NOMO-1 (cell line): Measurements from ENCODE around the gene CHRNA4.
"Not testable (repeated sequence)": the region's sequence is repeated elsewhere in the genome, so short reads cannot be mapped to it uniquely, and the experiment has no call there.

Source experiments
- DNase-seq, 2 experiments: peaks; one replicate each; lab custom pipeline; 2025; ENCODE audit not compliant: unreplicated experiment in 2 of 2; lab: John Stamatoyannopoulos, UW

The CHRNA4 gene

DNA sequence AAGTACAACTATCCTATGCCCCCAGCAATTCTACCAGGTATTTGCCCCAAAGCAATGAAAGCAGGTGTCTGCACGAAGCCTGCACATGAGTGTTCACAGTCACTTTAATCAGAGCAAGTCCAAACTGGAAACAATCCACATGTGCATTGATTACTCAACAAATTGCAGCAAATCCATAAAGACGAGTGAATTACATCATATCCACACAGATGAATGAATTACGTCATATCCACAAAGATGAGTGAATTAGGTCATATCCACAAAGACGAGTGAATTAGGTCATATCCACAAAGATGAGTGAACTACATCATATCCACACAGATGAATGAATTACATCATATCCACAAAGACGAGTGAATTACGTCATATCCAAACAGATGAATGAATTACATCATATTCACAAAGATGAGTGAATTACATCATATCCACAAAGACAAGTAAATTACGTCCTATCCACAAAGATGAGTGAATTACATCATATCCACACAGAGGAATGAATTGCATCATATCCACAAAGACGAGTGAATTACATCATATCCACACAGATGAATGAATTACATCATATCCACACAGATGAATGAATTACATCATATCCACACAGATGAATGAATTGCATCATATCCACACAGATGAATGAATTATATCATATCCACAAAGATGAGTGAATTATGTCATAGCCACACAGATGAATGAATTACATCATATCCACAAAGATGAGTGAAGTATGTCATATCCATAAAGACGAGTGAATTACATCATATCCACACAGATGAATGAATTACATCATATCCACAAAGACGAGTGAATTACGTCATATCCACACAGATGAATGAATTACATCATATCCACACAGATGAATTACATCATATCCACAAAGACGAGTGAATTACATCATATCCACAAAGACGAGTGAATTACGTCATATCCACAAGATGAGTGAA is 21.7 kb downstream of the CHRNA4 start:
- DNase-seq = not testable (repeated sequence)

DNA sequence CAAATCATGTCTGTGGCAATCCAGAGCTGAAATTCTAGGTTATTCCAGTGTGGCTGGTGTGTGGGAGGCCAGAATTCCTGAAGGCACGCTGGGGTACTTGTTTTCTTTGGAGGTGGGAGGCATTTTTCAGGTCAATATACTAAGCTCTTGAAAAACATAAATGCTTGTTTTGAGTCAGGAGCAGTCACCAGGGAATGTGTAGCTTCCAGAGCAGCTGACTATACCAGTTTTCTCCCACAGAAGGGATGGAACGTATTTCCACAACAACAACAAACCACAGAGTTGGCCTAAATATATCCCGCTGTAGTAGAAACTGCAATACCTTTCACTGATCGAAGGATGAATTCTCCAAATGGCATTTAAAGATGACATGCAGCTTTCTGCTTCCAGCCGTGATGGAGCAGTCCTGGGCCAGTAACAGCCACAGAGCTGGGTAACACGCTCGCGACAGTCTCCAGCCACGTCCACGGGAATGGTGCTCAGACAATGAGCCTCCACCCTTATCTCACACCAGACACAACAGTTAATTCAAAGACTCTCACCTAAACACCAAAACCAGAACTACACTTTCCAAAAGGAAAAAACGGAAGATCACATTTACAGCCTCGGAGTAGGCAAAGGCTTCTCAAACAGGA is 23.2 kb downstream of the CHRNA4 start:
- DNase-seq = no peak

GRCh38 chr20:63336232-63336752 is 24.9 kb downstream of the CHRNA4 start:
- DNase-seq = no peak

GRCh38 chr20:63335711-63336110 is 25.4 kb downstream of the CHRNA4 start:
- DNase-seq = no peak

- not testable (repeated sequence) for DNase-seq
Observed at GRCh38 chr20:63335060-63335459, 26.1 kb downstream of the CHRNA4 start.

DNA sequence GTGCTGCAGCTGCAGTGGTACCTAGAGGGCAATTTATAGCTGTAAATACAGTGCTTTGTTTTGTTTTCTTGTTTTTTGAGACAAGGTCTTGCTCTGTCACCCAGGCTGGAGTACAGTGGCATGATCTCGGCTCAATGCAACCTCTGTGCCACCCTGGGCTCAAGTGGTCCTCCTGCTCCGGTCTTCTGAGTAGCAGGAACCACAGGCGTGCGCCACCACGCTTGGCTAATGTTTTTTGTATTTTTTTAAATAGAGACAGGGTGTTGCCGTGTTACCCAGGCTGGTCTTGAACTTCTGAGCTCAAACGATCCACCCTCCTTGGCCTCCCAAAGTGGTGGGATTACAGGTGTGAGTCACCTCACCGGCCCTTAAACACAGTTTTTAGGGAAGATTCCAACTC is 26.8 kb downstream of the CHRNA4 start:
- no peak for DNase-seq

- no peak for DNase-seq
Observed at GRCh38 chr20:63333241-63333836, 27.8 kb downstream of the CHRNA4 start.

- DNase-seq = no peak
Observed at GRCh38 chr20:63332488-63333240, 28.5 kb downstream of the CHRNA4 start.

DNA sequence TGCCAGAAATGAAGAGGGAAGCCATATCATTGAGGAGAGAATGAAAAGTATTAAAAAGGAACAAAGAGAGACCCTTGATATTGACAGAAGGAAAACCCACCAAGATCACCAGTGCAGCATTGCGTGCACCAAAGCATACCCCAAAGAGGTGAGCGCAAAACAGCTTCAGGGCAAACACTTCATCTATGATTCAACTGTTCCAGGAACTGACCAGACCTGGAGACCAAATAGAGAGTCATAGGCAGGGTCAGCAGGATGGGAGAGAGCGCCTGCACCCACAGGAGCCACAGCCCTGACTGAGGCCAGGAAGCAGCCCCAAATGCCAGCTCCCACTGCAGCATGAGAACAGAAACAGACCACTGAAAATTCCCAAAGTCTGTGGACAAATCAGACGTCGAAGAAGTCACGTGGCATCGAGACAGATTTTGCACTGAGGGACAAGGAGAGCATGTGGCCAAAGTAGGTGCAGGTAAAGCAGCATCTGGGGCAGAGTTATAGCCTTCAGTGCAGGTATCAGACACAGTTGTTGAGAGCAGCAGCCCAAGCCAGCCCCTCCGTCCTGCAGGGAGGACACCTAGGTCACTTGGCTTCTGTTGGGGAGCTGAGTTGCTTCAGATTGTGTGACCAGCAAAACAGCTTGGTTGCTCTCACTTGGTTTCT is 29.3 kb downstream of the CHRNA4 start:
- DNase-seq = no peak

DNA sequence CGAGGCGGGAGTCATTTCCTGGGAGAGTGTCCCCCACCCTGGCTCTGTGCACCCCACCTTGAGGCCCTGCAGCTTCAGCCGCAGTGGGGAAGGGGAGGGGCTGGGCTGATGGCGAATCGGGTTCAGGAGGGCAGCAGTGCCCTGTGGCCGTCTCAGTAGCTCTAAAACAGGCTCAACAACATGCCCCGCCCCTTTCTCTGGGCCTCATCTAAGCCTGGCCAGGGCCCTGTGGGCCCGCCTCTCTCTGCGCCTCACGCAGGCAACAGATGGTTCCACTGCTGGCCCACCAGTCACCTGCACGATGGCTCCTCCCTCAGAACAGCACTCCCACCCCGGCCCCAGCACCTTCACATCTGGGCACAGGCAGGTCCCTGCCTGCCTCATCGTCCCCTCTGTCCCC is 30.2 kb downstream of the CHRNA4 start:
- no peak for DNase-seq

DNA sequence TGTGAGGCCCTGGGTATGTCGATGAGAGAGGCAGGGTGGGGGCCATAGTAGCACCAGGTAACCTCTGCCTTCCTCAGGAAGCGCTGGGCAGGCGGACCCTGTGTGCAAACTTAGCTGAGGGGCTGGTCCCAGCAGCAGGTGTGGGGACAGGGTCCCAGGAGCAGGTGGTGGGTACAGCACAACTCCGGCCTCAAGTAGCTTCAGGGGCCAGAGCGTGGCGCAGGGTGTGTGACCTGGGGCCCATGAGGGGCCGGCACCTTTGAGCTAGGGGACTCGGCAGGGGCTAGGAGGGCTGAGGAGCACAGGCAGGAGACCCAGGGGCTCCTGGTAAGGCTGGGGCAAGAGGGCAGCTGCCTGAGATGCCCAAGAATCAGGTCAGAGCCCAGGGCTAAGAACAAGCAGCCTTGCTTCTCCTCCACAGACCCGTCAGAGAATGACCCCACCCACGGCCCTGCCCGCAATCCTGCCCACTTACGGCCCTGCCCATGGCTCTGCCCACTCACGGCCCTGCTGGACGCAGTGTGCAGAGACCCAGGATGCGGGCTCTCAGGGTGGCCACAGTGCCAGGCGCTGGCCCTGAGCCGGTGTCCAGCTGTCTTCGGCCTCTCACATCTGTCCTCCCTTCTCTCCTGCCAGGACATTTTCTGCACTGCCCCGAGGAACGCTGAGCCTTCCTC is 30.9 kb downstream of the CHRNA4 start:
- no peak for DNase-seq

GRCh38 chr20:63329331-63330083 is 31.6 kb downstream of the CHRNA4 start:
- no peak for DNase-seq

- no peak for DNase-seq
Observed at GRCh38 chr20:63328718-63329275, 32.4 kb downstream of the CHRNA4 start.

DNA sequence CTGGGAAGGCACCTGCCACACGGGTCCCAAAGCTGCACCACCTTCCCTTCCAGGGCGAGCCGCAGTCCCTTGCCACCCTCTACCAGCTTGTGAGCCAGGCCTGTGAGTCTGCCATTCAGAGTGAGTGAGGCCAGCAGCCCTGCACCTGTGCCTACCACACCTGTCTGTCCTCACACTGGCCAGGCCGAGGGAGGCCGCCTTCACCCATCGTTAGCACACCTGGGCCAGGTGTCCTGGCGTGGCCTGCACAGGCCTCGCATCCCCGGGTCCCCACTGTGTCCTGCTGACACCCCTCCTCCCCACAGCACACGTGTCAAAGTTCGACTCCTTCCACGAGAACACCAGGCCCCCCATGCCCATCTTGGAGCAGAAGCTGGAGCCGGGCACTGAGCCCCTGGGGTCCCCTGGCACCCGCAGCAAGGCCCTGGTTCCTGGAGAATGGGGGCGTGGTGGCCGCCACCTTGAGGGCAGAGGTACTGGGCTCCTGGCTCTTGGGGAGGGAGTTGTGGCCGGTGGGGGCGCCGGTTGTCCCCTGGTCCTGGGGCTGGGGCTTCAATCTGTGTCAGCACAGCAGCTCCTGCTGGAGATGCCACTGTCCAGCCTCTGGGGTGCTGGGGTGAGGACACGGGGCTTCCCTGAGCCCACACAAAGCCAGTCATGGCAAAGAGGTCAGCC is 33.0 kb downstream of the CHRNA4 start:
- DNase-seq = no peak

- no peak for DNase-seq
Observed at GRCh38 chr20:63327231-63327745, 33.9 kb downstream of the CHRNA4 start.

- no peak for DNase-seq
Observed at GRCh38 chr20:63326314-63327230, 34.6 kb downstream of the CHRNA4 start.
